Measurements from ENCODE around the gene GALNT1. TPM values are rescaled to one million over a fixed set of nuclear protein-coding genes. Genes with fewer than 3 reads are reported as not detected.

Gene GALNT1
- total RNA-seq, 4 donors from 2014 or later, result 40.2 to 47.9 (median 45.0) TPM

DNA sequence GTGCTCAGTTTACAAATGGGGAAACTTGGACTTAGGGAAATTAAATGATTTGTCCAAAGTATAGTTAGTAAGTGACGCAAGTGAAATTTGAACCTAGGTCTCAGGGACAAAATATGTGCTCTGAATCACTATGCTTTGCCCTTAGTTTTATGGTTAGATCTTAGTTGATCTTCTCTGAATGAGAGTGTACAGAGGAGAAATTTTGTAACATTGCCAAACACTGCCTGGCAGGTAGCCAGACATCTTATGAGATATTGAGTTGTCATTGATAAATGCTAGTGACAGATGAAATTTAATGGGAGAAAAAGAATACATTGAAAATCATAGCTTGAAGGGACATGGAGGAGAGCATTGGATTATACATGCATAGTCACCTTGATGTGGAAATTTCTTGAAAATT is 91.4 kb downstream of the GALNT1 start:
- Histone ChIP-seq H3K27me3 (no peaks in the 10 kb centered on the region), H3K4me1 (no peaks in the 10 kb centered on the region), H3K27ac (no peak overlapping the region), H3K36me3 (no peaks in the 10 kb centered on the region), H3K4me3 (no peak overlapping the region), H3K9me3 (no peaks in the 10 kb centered on the region)
- ATAC-seq, result no peak
- in situ Hi-C loops (cut with MboI; ENCODE audit: low sequenced_read_pairs in 4 of 4), result loop anchor here in 1 of 4 donors (25.0 kb wide), 1 partner anchor 261 kb away; no protein-coding TSS in a partner anchor
- intact Hi-C loops (cut with DNase I; ENCODE audit: low total_unique reads), result no loop called here
- TF ChIP-seq CTCF (IDR thresholded peaks at IDR 0.05 in 4 of 5, conservative IDR thresholded peaks at IDR 0.05 in 1 of 5), result no peak
- TF ChIP-seq POLR2A (IDR thresholded peaks at IDR 0.05), result no peak
- no peak for DNase-seq

GRCh38 chr18:35673682-35674081 is 92.1 kb downstream of the GALNT1 start:
- no peak for TF ChIP-seq CTCF (IDR thresholded peaks at IDR 0.05 in 4 of 5, conservative IDR thresholded peaks at IDR 0.05 in 1 of 5)
- no peak for TF ChIP-seq POLR2A (IDR thresholded peaks at IDR 0.05)
- DNase-seq (no peak), ATAC-seq (no peak)
- H3K9me3 ChIP-seq, result no peaks in the 10 kb centered on the region
- H3K27ac ChIP-seq, result no peak overlapping the region
- no peaks in the 10 kb centered on the region for H3K4me1 ChIP-seq
- H3K36me3 ChIP-seq, result peaks cover 0 to 3% of the 10 kb centered on the region in 2 donors
- H3K4me3 ChIP-seq, result no peak overlapping the region
- no peaks in the 10 kb centered on the region for H3K27me3 ChIP-seq
- intact Hi-C loops (cut with DNase I; ENCODE audit: low total_unique reads) (no loop called here), in situ Hi-C loops (cut with MboI; ENCODE audit: low sequenced_read_pairs in 4 of 4) (loop anchor here in 1 of 4 donors (25.0 kb wide), 1 partner anchor 261 kb away; no protein-coding TSS in a partner anchor)

- Histone ChIP-seq H3K27me3 (no peaks in the 10 kb centered on the region), H3K36me3 (peaks cover 0 to 10% of the 10 kb centered on the region in 2 donors), H3K4me3 (no peak overlapping the region), H3K4me1 (no peaks in the 10 kb centered on the region), H3K9me3 (no peaks in the 10 kb centered on the region), H3K27ac (no peak overlapping the region)
- intact Hi-C loops (cut with DNase I; ENCODE audit: low total_unique reads) (no loop called here), in situ Hi-C loops (cut with MboI; ENCODE audit: low sequenced_read_pairs in 4 of 4) (no loop called here)
- ATAC-seq (no peak), DNase-seq (no peak)
- TF ChIP-seq CTCF (IDR thresholded peaks at IDR 0.05 in 4 of 5, conservative IDR thresholded peaks at IDR 0.05 in 1 of 5), result no peak
- no peak for TF ChIP-seq POLR2A (IDR thresholded peaks at IDR 0.05)
Observed at GRCh38 chr18:35680139-35680551, 98.6 kb downstream of the GALNT1 start.

- in situ Hi-C loops (cut with MboI; ENCODE audit: low sequenced_read_pairs in 4 of 4) (no loop called here), intact Hi-C loops (cut with DNase I; ENCODE audit: low total_unique reads) (no loop called here)
- no peak for DNase-seq
- no peak overlapping the region for H3K4me3 ChIP-seq
- TF ChIP-seq CTCF (IDR thresholded peaks at IDR 0.05 in 4 of 5, conservative IDR thresholded peaks at IDR 0.05 in 1 of 5) (no peak), POLR2A (IDR thresholded peaks at IDR 0.05) (no peak)
- no peaks in the 10 kb centered on the region for H3K4me1 ChIP-seq
- H3K27me3 ChIP-seq, result no peaks in the 10 kb centered on the region
- H3K9me3 ChIP-seq, result no peaks in the 10 kb centered on the region
- H3K36me3 ChIP-seq, result peaks cover 0 to 10% of the 10 kb centered on the region in 2 donors
- no peak for ATAC-seq
- H3K27ac ChIP-seq, result no peak overlapping the region
Observed at GRCh38 chr18:35682281-35682867, 100.8 kb downstream of the GALNT1 start.

DNA sequence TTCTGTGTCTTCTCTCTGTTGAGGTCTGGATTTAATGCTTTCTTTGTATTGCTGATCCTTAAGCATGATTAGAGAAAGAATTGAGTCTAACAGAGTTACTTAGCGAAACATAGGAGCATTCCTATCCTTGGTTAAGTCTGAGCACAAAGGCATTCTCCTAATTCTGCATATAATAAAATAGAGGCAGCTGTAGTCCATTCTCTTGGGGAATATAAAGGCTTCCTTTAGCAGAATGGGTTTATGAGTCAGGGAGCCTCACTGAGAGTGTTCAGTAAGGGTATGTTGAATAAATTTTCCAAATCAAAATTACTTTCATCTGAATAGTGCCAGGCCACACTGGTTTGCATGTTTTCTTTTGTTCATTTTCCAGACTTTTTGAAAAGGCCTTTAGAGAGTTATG is 101.5 kb downstream of the GALNT1 start:
- Histone ChIP-seq H3K27me3 (no peaks in the 10 kb centered on the region), H3K36me3 (peaks cover 0 to 10% of the 10 kb centered on the region in 2 donors), H3K9me3 (no peaks in the 10 kb centered on the region), H3K4me1 (no peaks in the 10 kb centered on the region), H3K4me3 (no peak overlapping the region), H3K27ac (no peak overlapping the region)
- TF ChIP-seq CTCF (IDR thresholded peaks at IDR 0.05 in 4 of 5, conservative IDR thresholded peaks at IDR 0.05 in 1 of 5), result no peak
- no peak for TF ChIP-seq POLR2A (IDR thresholded peaks at IDR 0.05)
- no peak for ATAC-seq
- intact Hi-C loops (cut with DNase I; ENCODE audit: low total_unique reads) (no loop called here), in situ Hi-C loops (cut with MboI; ENCODE audit: low sequenced_read_pairs in 4 of 4) (no loop called here)
- no peak for DNase-seq

Data from gastrocnemius medialis (tissue), 4 donors.